Uterus (tissue), 4 donors: ENCODE data around the gene EEF1AKMT4. TPM values are rescaled to one million over a fixed set of nuclear protein-coding genes. Genes with fewer than 3 reads are reported as not detected.
A peak's percentile ranks its signal among the peaks of the same experiment; 100 is the strongest.

ENCODE experiments used
- DNase-seq, 2 donors: peaks; one replicate each; pipeline ENCODE4 v3.0.0-alpha.2; 2019 to 2020
- H3K27ac ChIP-seq, 2 donors: fragments of 200-600 bp; sonication (generic); 1 replicate in 1 of 2; 2 replicates in 1 of 2; pipeline ENCODE4 v1.5.1; 2016 to 2018
- H3K27me3 ChIP-seq, 2 donors: fragments of 200-600 bp; sonication (generic); one replicate each; pipeline ENCODE4 v1.5.1; 2018 to 2019; ENCODE audit warnings: control low read depth in 1 of 2
- H3K36me3 ChIP-seq, 2 donors: fragments of 200-600 bp; sonication (generic); one replicate each; pipeline ENCODE4 v1.5.1; 2019; ENCODE audit warnings: control low read depth in 1 of 2
- H3K4me1 ChIP-seq, 2 donors: fragments of 200-600 bp; sonication (generic); one replicate each; pipeline ENCODE4 v1.5.1; 2018 to 2019; ENCODE audit warnings: control low read depth in 1 of 2
- H3K4me3 ChIP-seq, 2 donors: fragments of 200-600 bp; sonication (generic); 1 replicate in 1 of 2; 2 replicates in 1 of 2; pipeline ENCODE4 v1.5.1; 2018 to 2019; ENCODE audit warnings: mild to moderate bottlenecking in 1 of 2
- H3K9me3 ChIP-seq, 2 donors: fragments of 200-600 bp; sonication (generic); one replicate each; pipeline ENCODE4 v1.5.1; 2019; ENCODE audit warnings: control low read depth in 1 of 2
- POLR2A ChIP-seq, 2 donors: fragments of 450-650 bp; IDR thresholded peaks; one replicate each; pipeline ENCODE4 v1.6.1; 2016; ENCODE audit warnings: antibody characterized with exemption in 2 of 2, mild to moderate bottlenecking in 1 of 2, moderate library complexity in 1 of 2
- intact Hi-C: fragments of 100-400 bp; cut with DNase I; formaldehyde crosslinking; loops from one replicate; pipeline ENCODE4 v1.15.1; 2023; ENCODE audit warnings: low total_unique reads
- total RNA-seq, 4 donors: library from RNA; depleted of rRNA in 3 of 4; stranded (reverse); fragments of >200 nt in 3 of 4; gene quantifications; one replicate each; pipeline versions ENCODE4 v1.1.0 to v1.2.4, GENCODE V29; 2014 to 2023
- TF ChIP-seq, protein P1 (sequence below), 4 experiments: fragments of 200-600 bp in 2 of 4; fragments of 450-650 bp in 2 of 4; sonication (generic) in 2 of 4; IDR thresholded peaks; one replicate each; pipeline ENCODE4 v1.5.1; 2016 to 2019; ENCODE audit warnings: antibody characterized with exemption in 4 of 4, mild to moderate bottlenecking in 2 of 4, moderate library complexity in 1 of 4
- donor health status: DM: yes; HTN: yes; CAD: no.

The EEF1AKMT4 gene
- total RNA-seq, result 1 to 10 TPM in 3 of 4 donors, under 1 TPM in 1; 0.51 to 4.7 (median 2.2) TPM

DNA sequence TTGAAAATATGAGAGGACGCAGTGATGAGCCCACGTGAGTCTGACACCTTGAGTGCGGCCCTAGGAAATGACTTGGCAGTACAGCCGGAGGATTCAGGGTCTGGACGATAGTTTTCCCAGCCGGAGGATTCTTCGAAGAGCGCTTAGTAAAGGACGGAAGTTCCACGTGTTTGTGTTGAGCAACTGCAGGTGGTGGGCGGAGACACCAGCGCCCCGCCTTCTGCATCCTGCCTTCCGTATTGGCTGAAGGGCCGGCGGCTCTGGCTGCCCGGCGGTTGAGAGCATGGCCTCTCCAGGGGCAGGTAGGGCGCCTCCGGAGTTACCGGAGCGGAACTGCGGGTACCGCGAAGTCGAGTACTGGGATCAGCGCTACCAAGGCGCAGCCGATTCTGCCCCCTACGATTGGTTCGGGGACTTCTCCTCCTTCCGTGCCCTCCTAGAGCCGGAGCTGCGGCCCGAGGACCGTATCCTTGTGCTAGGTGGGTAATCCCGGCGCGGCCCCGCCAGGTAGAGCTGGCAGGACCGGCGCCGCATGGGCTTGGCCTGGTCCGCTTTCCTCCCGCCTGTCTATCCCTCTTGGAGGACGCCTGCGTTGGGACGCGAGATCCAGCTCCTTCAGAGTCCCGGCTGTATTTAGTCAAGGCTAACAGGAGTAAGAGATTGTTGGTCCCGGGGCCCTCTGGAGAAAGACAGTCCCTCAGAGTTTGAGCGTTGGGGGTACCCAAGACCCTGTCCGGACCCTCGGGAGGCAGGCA lies at the start of gene EEF1AKMT4:
EEF1AKMT4 (plus strand) TSS at position 261 of the 755 bp plus-strand sequence; CDS start at position 284, 23 bp downstream.
- DNase-seq, result peak; percentile 96
- Histone ChIP-seq H3K36me3 (no peaks in the 10 kb centered on the region), H3K27ac (peak within 1 kb of the TSS; percentile 79 to 84), H3K4me3 (peak within 1 kb of the TSS; percentile 76 to 97), H3K27me3 (no peaks in the 10 kb centered on the region), H3K9me3 (no peaks in the 10 kb centered on the region), H3K4me1 (no peaks in the 10 kb centered on the region)
- TF ChIP-seq, protein P1, sequence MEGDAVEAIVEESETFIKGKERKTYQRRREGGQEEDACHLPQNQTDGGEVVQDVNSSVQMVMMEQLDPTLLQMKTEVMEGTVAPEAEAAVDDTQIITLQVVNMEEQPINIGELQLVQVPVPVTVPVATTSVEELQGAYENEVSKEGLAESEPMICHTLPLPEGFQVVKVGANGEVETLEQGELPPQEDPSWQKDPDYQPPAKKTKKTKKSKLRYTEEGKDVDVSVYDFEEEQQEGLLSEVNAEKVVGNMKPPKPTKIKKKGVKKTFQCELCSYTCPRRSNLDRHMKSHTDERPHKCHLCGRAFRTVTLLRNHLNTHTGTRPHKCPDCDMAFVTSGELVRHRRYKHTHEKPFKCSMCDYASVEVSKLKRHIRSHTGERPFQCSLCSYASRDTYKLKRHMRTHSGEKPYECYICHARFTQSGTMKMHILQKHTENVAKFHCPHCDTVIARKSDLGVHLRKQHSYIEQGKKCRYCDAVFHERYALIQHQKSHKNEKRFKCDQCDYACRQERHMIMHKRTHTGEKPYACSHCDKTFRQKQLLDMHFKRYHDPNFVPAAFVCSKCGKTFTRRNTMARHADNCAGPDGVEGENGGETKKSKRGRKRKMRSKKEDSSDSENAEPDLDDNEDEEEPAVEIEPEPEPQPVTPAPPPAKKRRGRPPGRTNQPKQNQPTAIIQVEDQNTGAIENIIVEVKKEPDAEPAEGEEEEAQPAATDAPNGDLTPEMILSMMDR (IDR thresholded peaks at IDR 0.05), result peak; percentile 40 to 63 (median 48)
- no peak for TF ChIP-seq POLR2A (IDR thresholded peaks at IDR 0.05)
- intact Hi-C loops, result loop anchor here (5.0 kb wide), 1 partner anchor 117 kb away; no protein-coding TSS in a partner anchor

GRCh38 chr3:184200825-184201224 lies 48.6 kb upstream of the EEF1AKMT4 start:
- intact Hi-C loops, result no loop called here
- no peaks in the 10 kb centered on the region for H3K27me3 ChIP-seq

DNA sequence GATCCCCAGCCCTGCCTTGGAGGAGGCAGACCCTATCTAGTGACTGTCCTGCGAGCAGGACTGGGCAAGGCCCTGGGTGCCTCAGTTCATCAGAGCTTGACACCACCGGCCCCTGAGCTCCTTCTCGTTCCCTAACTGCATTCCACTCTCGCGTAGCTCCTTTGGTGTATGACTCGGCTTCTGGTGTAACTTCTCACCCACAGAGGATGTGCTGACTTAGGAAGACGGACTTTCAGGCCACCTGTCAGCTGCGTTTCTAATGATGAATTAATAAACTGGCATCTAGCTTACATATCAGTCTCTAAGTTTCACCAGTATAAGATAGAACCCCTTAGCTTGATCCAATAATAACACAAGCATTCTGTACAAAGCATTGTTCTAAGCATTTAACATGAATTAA lies 45.9 kb upstream of the EEF1AKMT4 start:
- Histone ChIP-seq H3K36me3 (no peaks in the 10 kb centered on the region), H3K4me3 (no peak overlapping the region), H3K27me3 (no peaks in the 10 kb centered on the region), H3K27ac (no peak overlapping the region), H3K9me3 (no peaks in the 10 kb centered on the region), H3K4me1 (no peaks in the 10 kb centered on the region)
- no peak for TF ChIP-seq POLR2A (IDR thresholded peaks at IDR 0.05)
- TF ChIP-seq, protein P1 (IDR thresholded peaks at IDR 0.05), result no peak
- no peak for DNase-seq
- intact Hi-C loops, result no loop called here

More at GRCh38 chr3:184200825-184201224, 48.6 kb upstream of the EEF1AKMT4 start:
- Histone ChIP-seq H3K4me1 (no peaks in the 10 kb centered on the region), H3K9me3 (no peaks in the 10 kb centered on the region), H3K36me3 (no peaks in the 10 kb centered on the region), H3K4me3 (no peak overlapping the region), H3K27ac (no peak overlapping the region)
- TF ChIP-seq POLR2A (IDR thresholded peaks at IDR 0.05), result no peak
- TF ChIP-seq, protein P1 (IDR thresholded peaks at IDR 0.05), result no peak
- no peak for DNase-seq

DNA sequence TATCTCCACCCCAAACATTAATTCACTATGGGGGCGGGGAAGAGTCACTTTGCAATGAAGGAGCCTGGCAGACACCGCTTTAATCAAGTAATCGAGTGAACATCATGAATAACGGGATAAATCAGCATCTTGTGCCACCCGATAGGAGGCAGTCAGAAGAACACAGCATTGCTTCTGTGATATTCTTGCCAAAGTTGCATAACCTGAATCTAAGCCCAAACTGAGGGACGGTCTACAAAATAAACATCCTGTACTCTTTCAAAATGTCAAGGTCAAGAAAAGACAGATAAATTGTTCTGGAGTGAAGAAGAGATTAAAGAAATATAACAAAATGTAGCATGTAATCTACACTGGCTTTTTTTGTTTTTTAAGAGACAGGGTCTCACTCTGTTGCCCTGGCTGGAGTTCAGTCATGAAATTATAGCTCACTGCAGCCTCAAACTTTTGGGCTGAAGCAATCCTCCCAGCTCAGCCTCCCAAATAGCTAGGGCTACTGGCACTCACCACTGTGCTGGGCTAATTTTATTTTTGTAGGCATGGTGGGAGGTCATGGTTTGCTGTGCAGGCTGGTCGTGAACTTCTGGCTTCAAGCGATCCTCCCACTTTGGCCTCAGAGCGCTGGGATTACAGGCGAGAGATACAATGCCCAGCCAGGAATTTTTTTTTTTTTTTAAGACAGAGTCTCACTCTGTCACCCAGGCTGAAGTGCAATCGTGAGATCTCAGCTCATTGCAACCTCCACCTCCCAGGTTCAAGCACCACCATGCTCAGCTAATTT lies 40.1 kb upstream of the EEF1AKMT4 start:
- TF ChIP-seq POLR2A (IDR thresholded peaks at IDR 0.05), result no peak
- TF ChIP-seq, protein P1 (IDR thresholded peaks at IDR 0.05), result no peak
- Histone ChIP-seq H3K4me3 (no peak overlapping the region), H3K27ac (no peak overlapping the region), H3K9me3 (no peaks in the 10 kb centered on the region), H3K36me3 (no peaks in the 10 kb centered on the region), H3K4me1 (no peaks in the 10 kb centered on the region), H3K27me3 (no peaks in the 10 kb centered on the region)
- DNase-seq, result no peak
- intact Hi-C loops, result no loop called here

GRCh38 chr3:184211297-184211696 lies 38.2 kb upstream of the EEF1AKMT4 start:
- TF ChIP-seq, protein P1 (IDR thresholded peaks at IDR 0.05), result no peak
- TF ChIP-seq POLR2A (IDR thresholded peaks at IDR 0.05), result no peak
- Histone ChIP-seq H3K27ac (no peak overlapping the region), H3K4me3 (no peak overlapping the region), H3K36me3 (no peaks in the 10 kb centered on the region), H3K27me3 (no peaks in the 10 kb centered on the region), H3K9me3 (no peaks in the 10 kb centered on the region), H3K4me1 (no peaks in the 10 kb centered on the region)
- intact Hi-C loops, result no loop called here
- no peak for DNase-seq
